Amygdala (tissue), 56 donors: ENCODE data around the gene CISD2.
"Not testable (repeated sequence)": the region's sequence is repeated elsewhere in the genome, so short reads cannot be mapped to it uniquely, and the experiment has no call there.

Source experiments
- DNase-seq, 56 donors: peaks; one replicate each; lab custom pipeline; 2025; lab: John Stamatoyannopoulos, UW

Gene CISD2, protein sequence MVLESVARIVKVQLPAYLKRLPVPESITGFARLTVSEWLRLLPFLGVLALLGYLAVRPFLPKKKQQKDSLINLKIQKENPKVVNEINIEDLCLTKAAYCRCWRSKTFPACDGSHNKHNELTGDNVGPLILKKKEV

DNA sequence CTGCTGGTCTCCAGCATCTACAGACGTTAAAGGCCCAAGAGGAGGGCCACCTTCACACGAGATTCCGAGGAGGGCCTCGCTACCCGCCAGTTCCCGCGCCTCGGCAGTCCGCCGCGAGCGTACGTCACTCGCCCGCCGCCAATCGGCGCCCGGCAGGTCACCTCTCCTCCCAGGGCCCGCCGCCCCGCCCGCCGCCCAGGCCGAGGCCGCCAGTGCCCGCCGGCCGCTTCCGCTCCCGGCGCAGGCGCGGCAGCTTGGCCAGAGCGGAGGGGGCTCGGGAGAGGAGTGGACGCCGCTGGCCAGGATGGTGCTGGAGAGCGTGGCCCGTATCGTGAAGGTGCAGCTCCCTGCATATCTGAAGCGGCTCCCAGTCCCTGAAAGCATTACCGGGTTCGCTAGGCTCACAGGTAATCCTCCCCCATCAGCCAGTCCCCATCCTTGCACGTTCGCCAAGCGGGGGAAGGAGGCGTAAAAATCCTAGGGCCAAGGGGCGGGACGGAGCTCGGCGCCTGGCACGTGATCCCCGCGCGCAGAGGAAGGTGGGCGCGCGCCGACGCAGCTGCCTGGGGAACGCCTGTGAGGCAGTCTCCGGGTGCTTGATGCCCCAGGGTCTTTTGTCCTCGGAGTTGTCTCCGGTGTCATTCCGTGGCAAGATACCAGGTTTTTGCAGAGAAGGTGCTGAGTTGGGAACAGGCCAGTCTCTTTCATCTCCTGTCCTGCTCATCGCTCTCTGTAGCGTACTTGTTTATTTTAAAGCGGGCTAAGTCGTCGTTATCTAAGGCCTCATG is at the start of gene CISD2:
CISD2 (plus strand) TSS at position 212 of the 788 bp plus-strand sequence; CDS start at position 305, 93 bp downstream.
- DNase-seq: peak; percentile 64 to 98 (median 92)

DNA sequence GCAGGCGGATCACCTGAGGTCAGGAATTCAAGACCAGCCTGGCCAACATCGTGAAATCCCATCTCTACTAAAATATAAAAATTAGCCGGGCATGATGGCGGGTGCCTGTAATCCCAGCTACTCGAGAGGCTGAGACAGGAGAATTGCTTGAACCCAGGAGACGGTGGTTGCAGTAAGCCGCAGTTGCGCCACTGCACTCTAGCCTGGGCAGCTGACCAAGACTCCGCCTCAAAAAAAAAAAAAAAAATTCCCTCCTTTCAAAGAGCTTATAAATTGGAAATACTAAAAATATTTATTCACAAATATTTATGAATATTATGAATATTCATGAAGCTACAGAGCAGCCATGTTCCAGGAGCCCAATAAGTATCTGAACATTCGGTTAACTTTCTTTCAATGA is 49.7 kb upstream of the CISD2 start:
- DNase-seq: not testable (repeated sequence)

GRCh38 chr4:102819588-102820365 is 49.0 kb upstream of the CISD2 start:
- no peak for DNase-seq

GRCh38 chr4:102823464-102823863 is 45.3 kb upstream of the CISD2 start:
- DNase-seq: no peak

DNA sequence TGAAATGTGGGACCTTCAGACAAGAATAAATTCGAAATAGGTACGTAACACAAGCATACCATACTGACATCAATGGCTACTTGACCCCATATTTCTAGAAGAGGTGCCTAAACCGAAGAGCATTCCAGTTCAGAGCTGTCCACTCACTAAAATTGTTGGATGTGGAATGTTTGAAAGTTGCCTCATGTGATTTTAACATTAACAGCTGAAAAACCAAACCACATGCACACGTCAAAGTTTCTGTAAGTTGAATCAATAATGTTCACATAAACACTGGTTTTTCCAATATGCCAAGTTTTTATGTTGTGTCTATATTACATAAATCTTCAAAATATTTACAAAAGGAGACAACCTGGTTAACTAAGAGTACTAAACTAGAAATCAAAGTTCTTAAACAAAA is 44.9 kb upstream of the CISD2 start:
- no peak for DNase-seq

DNA sequence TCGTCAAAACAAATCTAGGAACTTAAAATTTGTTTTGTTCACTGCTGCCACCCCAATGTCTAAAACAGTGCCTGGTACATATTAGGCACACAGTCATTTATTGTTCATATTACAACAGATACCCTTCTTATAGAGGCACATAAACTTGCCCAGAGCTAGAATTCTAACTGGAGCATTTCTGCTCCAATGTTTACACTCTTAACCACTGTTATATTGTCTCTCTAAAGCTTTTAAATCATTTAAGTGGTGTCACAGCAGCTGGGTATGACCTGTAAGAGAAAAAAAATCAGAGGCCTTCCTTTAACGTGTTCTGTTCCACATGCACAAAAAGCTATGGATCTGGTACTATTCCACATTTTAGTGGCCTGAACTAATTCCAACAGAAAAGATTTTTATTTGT is 44.4 kb upstream of the CISD2 start:
- DNase-seq: no peak

- DNase-seq: peak in 37 of 56 donors; percentile 3 to 66 (median 23)
Observed at GRCh38 chr4:102825261-102826091, 43.3 kb upstream of the CISD2 start.

- DNase-seq: peak in 5 of 56 donors; percentile 43 to 50 (median 50)
Observed at GRCh38 chr4:102826105-102826889, 42.5 kb upstream of the CISD2 start.

GRCh38 chr4:102826890-102827673 is 41.7 kb upstream of the CISD2 start, which contains the start of gene UBE2D3:
Gene UBE2D3 (minus strand): TSS chr4:102827551. CDS start chr4:102826508, 1,043 bp downstream.
- DNase-seq: peak; percentile 74 to 99 (median 93)

DNA sequence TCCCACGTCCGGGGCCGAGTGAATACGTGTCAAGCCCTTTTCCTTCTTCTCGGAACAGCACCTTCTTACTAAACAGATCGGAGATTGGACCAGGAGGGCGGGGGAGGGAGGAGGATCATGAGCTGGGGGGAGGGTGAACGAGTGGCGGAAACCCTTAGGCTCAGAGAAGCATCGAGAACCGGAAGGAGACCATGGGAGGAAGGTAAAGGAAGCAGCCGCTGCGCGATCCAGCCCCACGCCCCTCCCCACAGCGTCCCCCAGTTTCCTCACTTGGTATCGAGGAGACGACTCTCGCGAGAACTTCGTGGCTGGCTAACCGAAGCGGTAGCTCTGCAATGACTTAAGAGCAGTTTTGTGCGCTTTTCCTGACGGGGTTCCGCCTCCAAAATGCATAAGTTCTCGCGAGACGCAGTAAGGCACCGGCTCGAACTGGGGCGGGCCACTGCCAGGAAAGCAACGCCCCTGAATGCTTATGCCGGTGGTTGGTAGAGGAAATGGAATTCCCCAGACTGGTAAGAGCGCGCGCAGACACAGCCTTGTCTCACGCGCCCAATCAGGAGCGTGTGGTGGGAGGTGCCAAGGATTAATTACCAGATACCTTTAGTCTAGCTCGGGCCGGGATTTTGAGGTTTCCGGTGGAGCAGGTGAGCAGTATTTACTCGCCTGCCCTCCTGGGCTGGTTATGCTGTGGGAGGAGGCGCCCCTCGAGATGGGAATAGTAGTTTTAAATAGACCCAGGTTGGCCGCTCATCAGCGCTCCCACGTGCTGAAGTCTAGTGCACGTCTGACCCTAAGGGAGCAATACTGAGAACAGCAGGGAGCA is 40.9 kb upstream of the CISD2 start:
- DNase-seq: peak; percentile 84 to 99 (median 97)

- peak in 1 of 56 donors; percentile 37 for DNase-seq
Observed at GRCh38 chr4:102828497-102828808, 40.3 kb upstream of the CISD2 start.

- no peak for DNase-seq
Observed at GRCh38 chr4:102829803-102830202, 39.0 kb upstream of the CISD2 start.

GRCh38 chr4:102832105-102832504 is 36.7 kb upstream of the CISD2 start:
- no peak for DNase-seq

DNA sequence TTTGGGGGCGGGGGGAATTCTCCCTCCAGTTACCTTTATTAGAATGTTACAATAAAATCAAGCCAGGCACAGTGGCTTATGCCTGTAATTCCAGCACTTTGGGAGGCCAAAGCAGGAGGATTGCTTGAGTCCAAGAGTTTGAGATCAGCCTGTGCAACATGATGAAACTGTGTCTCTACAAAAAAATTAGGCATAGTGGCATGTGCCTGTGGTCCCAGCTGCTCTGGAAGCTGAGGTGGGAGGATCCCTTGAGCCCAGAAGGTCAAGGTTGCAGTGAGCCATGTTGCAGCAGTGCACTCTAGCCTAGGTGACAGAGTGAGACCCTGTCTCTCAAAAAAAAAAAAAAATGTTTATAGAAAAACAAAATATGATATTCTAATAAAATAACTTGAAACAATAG is 36.1 kb upstream of the CISD2 start:
- no peak for DNase-seq

- no peak for DNase-seq
Observed at GRCh38 chr4:102836596-102836995, 32.2 kb upstream of the CISD2 start.

DNA sequence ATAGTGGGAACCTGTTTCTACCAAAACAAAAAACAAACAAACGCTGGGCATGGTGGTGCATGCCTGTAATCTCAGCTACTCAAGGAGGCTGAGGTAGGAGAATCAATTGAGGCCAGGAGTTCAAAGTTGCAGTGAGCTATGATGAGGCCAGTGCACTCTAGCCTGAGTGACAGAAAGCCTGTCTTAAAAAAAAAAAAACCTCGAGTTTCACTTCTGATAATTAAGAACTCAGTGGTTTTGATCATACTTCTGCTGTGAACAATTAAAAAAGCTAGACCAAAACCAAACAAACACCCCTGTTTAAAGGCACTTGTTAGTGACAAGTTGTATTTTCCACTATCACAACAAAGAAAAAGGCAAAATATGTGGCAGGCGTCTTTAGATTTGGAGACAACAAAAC is 26.4 kb upstream of the CISD2 start:
- no peak for DNase-seq

- no peak for DNase-seq
Observed at GRCh38 chr4:102843273-102843672, 25.5 kb upstream of the CISD2 start.

- DNase-seq: no peak
Observed at GRCh38 chr4:102843938-102844337, 24.9 kb upstream of the CISD2 start.
